Ecto neural progenitor cell (in vitro differentiated cells): ENCODE results near the gene IFITM2.
"Not testable (repeated sequence)": the region's sequence is repeated elsewhere in the genome, so short reads cannot be mapped to it uniquely, and the experiment has no call there.

Experiments
- DNase-seq: peaks from one replicate; pipeline ENCODE4 v3.0.0-alpha.2; 2018; ENCODE audit warnings: low spot score

Gene IFITM2

GRCh38 chr11:342328-342727 lies 34.7 kb downstream of the IFITM2 start:
- DNase-seq, result no peak

GRCh38 chr11:344836-345578 lies 37.4 kb downstream of the IFITM2 start:
- no peak for DNase-seq

- no peak for DNase-seq
Measured at GRCh38 chr11:346529-346928, 38.9 kb downstream of the IFITM2 start.

GRCh38 chr11:349270-349954 lies 41.8 kb downstream of the IFITM2 start:
- not testable (repeated sequence) for DNase-seq

GRCh38 chr11:350033-350722 lies 42.6 kb downstream of the IFITM2 start:
- DNase-seq, result not testable (repeated sequence)

- no peak for DNase-seq
Measured at GRCh38 chr11:350723-351255, 43.2 kb downstream of the IFITM2 start.

- no peak for DNase-seq
Measured at GRCh38 chr11:351411-351810, 43.8 kb downstream of the IFITM2 start.

GRCh38 chr11:352456-353031 lies 44.9 kb downstream of the IFITM2 start:
- DNase-seq, result no peak

- DNase-seq, result peak; percentile 48
Measured at GRCh38 chr11:353179-353873, 45.7 kb downstream of the IFITM2 start.

GRCh38 chr11:355581-356458 lies 48.2 kb downstream of the IFITM2 start:
- peak; percentile 92 for DNase-seq

GRCh38 chr11:356610-357009 lies 49.0 kb downstream of the IFITM2 start:
- DNase-seq, result no peak

- no peak for DNase-seq
Measured at GRCh38 chr11:357582-357981, 50.0 kb downstream of the IFITM2 start.

GRCh38 chr11:358129-358800 lies 50.6 kb downstream of the IFITM2 start:
- no peak for DNase-seq
